ENCODE results near the gene NUB1.

Gene NUB1

GRCh38 chr7:151411551-151411950 lies 69.9 kb downstream of the NUB1 start:
- Histone ChIP-seq H3K4me3 (ENCODE audit: low read length) (no peak overlapping the region), H3K9me3 (ENCODE audit: control insufficient read depth, low read depth, low read length) (no peaks in the 10 kb centered on the region), H3K9ac (ENCODE audit: low read length) (no peak overlapping the region), H3K36me3 (ENCODE audit: control insufficient read depth, low read depth, low read length) (no peaks in the 10 kb centered on the region), H3K4me1 (ENCODE audit: control insufficient read depth, low read depth, low read length) (peaks cover 25% of the 10 kb centered on the region), H3K27me3 (ENCODE audit: control insufficient read depth, insufficient read depth, low read length) (peaks cover 40% of the 10 kb centered on the region), H3K27ac (ENCODE audit: low read length) (no peak overlapping the region)

DNA sequence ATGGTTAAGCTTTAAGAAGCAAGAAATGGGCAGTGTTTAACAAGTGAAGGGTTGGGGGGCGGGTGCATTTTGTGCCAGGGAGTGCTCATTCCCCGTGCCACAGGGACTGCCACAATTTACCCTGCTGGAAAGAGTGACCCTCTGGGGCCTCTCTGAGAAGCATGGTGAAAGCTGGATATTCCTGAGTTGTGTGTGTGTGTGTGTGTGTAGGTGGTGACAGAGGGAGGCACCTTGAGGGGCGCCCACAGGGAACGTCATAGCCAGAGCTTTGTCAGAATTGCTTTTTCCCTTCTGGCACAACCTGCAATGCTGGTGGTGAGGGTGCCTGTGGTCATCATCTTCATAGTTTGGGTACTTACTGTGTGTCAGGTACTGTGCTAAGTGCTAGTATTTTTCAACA lies 70.7 kb downstream of the NUB1 start:
- Histone ChIP-seq H3K27ac (ENCODE audit: low read length) (no peak overlapping the region), H3K9me3 (ENCODE audit: control insufficient read depth, low read depth, low read length) (no peaks in the 10 kb centered on the region), H3K4me1 (ENCODE audit: control insufficient read depth, low read depth, low read length) (peaks cover 28% of the 10 kb centered on the region), H3K9ac (ENCODE audit: low read length) (no peak overlapping the region), H3K4me3 (ENCODE audit: low read length) (no peak overlapping the region), H3K36me3 (ENCODE audit: control insufficient read depth, low read depth, low read length) (no peaks in the 10 kb centered on the region), H3K27me3 (ENCODE audit: control insufficient read depth, insufficient read depth, low read length) (peaks cover 40% of the 10 kb centered on the region)

- Histone ChIP-seq H3K9me3 (ENCODE audit: control insufficient read depth, low read depth, low read length) (no peaks in the 10 kb centered on the region), H3K36me3 (ENCODE audit: control insufficient read depth, low read depth, low read length) (no peaks in the 10 kb centered on the region), H3K9ac (ENCODE audit: low read length) (no peak overlapping the region), H3K4me3 (ENCODE audit: low read length) (no peak overlapping the region), H3K27me3 (ENCODE audit: control insufficient read depth, insufficient read depth, low read length) (peaks cover 40% of the 10 kb centered on the region), H3K4me1 (ENCODE audit: control insufficient read depth, low read depth, low read length) (peaks cover 28% of the 10 kb centered on the region), H3K27ac (ENCODE audit: low read length) (no peak overlapping the region)
Observed at GRCh38 chr7:151413241-151413640, 71.6 kb downstream of the NUB1 start.

GRCh38 chr7:151415375-151416105 lies 73.9 kb downstream of the NUB1 start:
- Histone ChIP-seq H3K27ac (ENCODE audit: low read length) (no peak overlapping the region), H3K9me3 (ENCODE audit: control insufficient read depth, low read depth, low read length) (no peaks in the 10 kb centered on the region), H3K27me3 (ENCODE audit: control insufficient read depth, insufficient read depth, low read length) (peaks cover 40% of the 10 kb centered on the region), H3K36me3 (ENCODE audit: control insufficient read depth, low read depth, low read length) (no peaks in the 10 kb centered on the region), H3K9ac (ENCODE audit: low read length) (no peak overlapping the region), H3K4me1 (ENCODE audit: control insufficient read depth, low read depth, low read length) (peaks cover 22% of the 10 kb centered on the region), H3K4me3 (ENCODE audit: low read length) (no peak overlapping the region)

DNA sequence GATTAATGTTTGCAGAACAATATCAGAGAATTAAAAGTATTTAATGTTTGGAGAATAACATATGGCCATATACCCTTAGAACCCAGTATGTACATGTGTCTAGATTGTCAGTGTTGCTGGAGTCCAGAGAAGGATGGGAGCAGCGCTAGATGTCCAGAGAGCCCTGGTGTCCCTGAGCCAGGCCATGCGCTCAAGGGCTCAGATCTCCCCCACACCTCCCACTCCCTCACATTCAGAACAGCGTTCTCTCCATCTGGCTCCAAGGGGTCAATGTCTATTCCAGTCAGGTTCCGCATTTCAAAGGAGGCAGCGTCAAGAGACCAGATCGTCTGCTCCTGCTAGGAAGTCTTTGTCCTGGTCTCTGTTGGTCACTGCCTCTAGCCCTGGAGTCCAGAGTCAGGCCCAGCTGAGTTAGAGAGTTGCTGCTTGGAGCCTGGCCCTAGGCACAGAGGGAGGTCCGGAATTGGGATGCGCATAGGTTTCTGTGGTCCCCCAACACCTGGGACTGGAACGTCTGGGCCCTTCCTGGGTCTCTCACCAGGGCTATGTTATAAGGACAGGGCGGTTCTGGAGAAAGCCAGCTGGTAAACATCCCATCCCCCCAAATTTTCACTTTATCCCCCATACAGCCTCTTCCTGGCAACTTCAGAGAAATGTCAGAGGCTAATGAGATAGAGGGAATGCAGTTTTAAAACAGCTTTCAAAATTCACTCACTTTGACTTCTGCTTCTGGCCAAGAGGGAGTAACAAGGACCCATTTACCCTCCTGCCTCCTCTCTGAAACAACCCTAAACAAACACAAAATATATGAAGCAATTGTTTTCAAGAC lies 74.7 kb downstream of the NUB1 start:
- H3K4me1 ChIP-seq (ENCODE audit: control insufficient read depth, low read depth, low read length), result peaks cover 15% of the 10 kb centered on the region
- peaks cover 32% of the 10 kb centered on the region for H3K27me3 ChIP-seq (ENCODE audit: control insufficient read depth, insufficient read depth, low read length)
- H3K9me3 ChIP-seq (ENCODE audit: control insufficient read depth, low read depth, low read length), result no peaks in the 10 kb centered on the region
- H3K27ac ChIP-seq (ENCODE audit: low read length), result no peak overlapping the region
- H3K4me3 ChIP-seq (ENCODE audit: low read length), result no peak overlapping the region
- H3K9ac ChIP-seq (ENCODE audit: low read length), result no peak overlapping the region
- H3K36me3 ChIP-seq (ENCODE audit: control insufficient read depth, low read depth, low read length), result no peaks in the 10 kb centered on the region

DNA sequence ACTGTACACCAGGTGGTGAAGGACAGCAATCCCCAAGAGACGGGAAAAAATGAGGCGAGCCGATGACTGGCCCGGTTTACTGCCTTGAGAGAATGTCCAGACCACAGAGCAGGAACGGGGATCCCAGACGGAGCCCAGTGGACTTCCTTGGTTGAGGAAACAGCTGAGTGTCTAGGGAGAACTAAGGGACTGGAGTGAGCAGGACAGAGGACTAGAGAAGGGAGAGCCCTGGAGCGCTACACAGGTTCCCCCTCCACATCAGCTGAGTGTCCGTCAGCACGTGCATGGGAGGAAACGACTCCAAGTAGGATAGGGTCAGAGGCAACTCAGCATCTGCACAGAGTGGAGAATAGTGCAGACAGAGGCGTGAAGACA lies 75.3 kb downstream of the NUB1 start:
- no peak overlapping the region for H3K9ac ChIP-seq (ENCODE audit: low read length)

GRCh38 chr7:151420144-151420543 lies 78.5 kb downstream of the NUB1 start:
- peaks cover 9% of the 10 kb centered on the region for H3K4me1 ChIP-seq (ENCODE audit: control insufficient read depth, low read depth, low read length)
- H3K9me3 ChIP-seq (ENCODE audit: control insufficient read depth, low read depth, low read length), result no peaks in the 10 kb centered on the region

More for the DNA sequence above, 75.3 kb downstream of the NUB1 start:
- peaks cover 26% of the 10 kb centered on the region for H3K27me3 ChIP-seq (ENCODE audit: control insufficient read depth, insufficient read depth, low read length)
- peaks cover 9% of the 10 kb centered on the region for H3K4me1 ChIP-seq (ENCODE audit: control insufficient read depth, low read depth, low read length)
- H3K9me3 ChIP-seq (ENCODE audit: control insufficient read depth, low read depth, low read length), result no peaks in the 10 kb centered on the region
- no peaks in the 10 kb centered on the region for H3K36me3 ChIP-seq (ENCODE audit: control insufficient read depth, low read depth, low read length)
- H3K27ac ChIP-seq (ENCODE audit: low read length), result no peak overlapping the region
- no peak overlapping the region for H3K4me3 ChIP-seq (ENCODE audit: low read length)

GRCh38 chr7:151422212-151422611 lies 80.6 kb downstream of the NUB1 start:
- H3K9ac ChIP-seq (ENCODE audit: low read length), result no peak overlapping the region
- no peaks in the 10 kb centered on the region for H3K36me3 ChIP-seq (ENCODE audit: control insufficient read depth, low read depth, low read length)
- no peaks in the 10 kb centered on the region for H3K4me1 ChIP-seq (ENCODE audit: control insufficient read depth, low read depth, low read length)
- H3K27me3 ChIP-seq (ENCODE audit: control insufficient read depth, insufficient read depth, low read length), result no peaks in the 10 kb centered on the region
- H3K4me3 ChIP-seq (ENCODE audit: low read length), result no peak overlapping the region
- H3K27ac ChIP-seq (ENCODE audit: low read length), result no peak overlapping the region
- no peaks in the 10 kb centered on the region for H3K9me3 ChIP-seq (ENCODE audit: control insufficient read depth, low read depth, low read length)

More at GRCh38 chr7:151420144-151420543, 78.5 kb downstream of the NUB1 start:
- no peaks in the 10 kb centered on the region for H3K36me3 ChIP-seq (ENCODE audit: control insufficient read depth, low read depth, low read length)
- no peak overlapping the region for H3K27ac ChIP-seq (ENCODE audit: low read length)
- H3K4me3 ChIP-seq (ENCODE audit: low read length), result no peak overlapping the region
- no peak overlapping the region for H3K9ac ChIP-seq (ENCODE audit: low read length)
- H3K27me3 ChIP-seq (ENCODE audit: control insufficient read depth, insufficient read depth, low read length), result peaks cover 10% of the 10 kb centered on the region

DNA sequence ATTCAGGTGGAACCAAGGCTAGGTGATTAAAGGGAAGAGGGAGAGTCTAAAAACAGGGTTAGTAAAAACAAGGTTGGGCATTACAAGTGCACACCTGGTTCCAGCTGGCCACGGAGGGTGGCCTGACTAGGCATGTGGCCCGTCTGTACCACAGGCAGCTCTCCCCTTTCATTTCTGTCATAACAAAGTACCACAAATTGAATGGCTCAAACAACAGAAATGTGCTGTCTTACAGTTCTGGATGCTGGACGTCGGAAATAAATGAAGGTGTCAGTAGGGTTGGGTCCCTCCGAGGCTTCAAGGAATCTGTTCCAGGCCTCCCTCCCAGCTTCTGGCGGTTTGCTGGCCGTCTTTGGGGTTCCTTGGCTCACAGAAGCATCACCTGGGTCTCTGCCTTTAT lies 81.6 kb downstream of the NUB1 start:
- H3K36me3 ChIP-seq (ENCODE audit: control insufficient read depth, low read depth, low read length), result no peaks in the 10 kb centered on the region
- H3K4me1 ChIP-seq (ENCODE audit: control insufficient read depth, low read depth, low read length), result peaks cover under 1% of the 10 kb centered on the region
- H3K4me3 ChIP-seq (ENCODE audit: low read length), result no peak overlapping the region
- H3K27me3 ChIP-seq (ENCODE audit: control insufficient read depth, insufficient read depth, low read length), result no peaks in the 10 kb centered on the region
- no peak overlapping the region for H3K9ac ChIP-seq (ENCODE audit: low read length)
- no peaks in the 10 kb centered on the region for H3K9me3 ChIP-seq (ENCODE audit: control insufficient read depth, low read depth, low read length)
- no peak overlapping the region for H3K27ac ChIP-seq (ENCODE audit: low read length)

DNA sequence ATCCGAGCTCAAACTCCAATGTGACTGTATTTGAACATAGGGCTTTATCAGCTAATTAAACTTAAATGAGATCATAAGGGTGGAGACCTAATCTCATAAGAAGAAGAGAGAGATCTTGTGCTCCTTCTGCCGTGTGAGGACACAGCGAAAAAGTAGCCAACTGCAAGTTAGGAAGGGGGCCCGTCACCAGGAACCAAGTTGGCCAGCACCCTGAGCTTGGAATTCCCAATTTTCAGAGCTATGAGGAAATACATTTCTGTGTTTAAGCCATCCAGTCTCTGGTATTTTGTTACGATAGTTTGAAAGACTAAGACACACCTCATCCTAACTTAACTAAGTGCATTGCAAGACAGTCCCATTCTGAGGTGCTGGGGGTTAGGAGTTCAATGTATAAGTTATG lies 82.3 kb downstream of the NUB1 start:
- peaks cover 7% of the 10 kb centered on the region for H3K4me1 ChIP-seq (ENCODE audit: control insufficient read depth, low read depth, low read length)
- H3K9me3 ChIP-seq (ENCODE audit: control insufficient read depth, low read depth, low read length), result no peaks in the 10 kb centered on the region
- H3K4me3 ChIP-seq (ENCODE audit: low read length), result no peak overlapping the region
- H3K27me3 ChIP-seq (ENCODE audit: control insufficient read depth, insufficient read depth, low read length), result no peaks in the 10 kb centered on the region
- H3K27ac ChIP-seq (ENCODE audit: low read length), result no peak overlapping the region
- H3K36me3 ChIP-seq (ENCODE audit: control insufficient read depth, low read depth, low read length), result no peaks in the 10 kb centered on the region
- H3K9ac ChIP-seq (ENCODE audit: low read length), result no peak overlapping the region

DNA sequence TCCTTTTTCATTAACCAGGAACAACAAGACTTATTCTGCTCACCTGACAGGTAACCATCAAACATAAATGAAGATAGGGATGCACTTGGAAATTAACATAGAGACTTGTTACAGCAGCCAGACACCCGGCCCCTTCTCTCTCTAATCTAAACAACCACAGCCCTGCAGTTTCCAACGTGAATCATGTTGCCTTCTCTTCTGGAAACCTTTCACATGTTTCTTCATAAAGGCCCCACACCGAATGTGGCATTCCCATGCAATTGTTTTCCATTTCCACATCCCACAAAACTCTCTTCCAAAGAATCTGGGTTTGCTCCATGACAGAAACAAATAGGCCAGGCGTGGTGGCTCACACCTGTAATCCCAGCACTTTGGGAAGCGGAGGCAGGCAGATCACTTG lies 83.2 kb downstream of the NUB1 start:
- Histone ChIP-seq H3K27ac (ENCODE audit: low read length) (no peak overlapping the region), H3K9me3 (ENCODE audit: control insufficient read depth, low read depth, low read length) (no peaks in the 10 kb centered on the region), H3K27me3 (ENCODE audit: control insufficient read depth, insufficient read depth, low read length) (no peaks in the 10 kb centered on the region), H3K4me1 (ENCODE audit: control insufficient read depth, low read depth, low read length) (peaks cover 15% of the 10 kb centered on the region), H3K9ac (ENCODE audit: low read length) (no peak overlapping the region), H3K4me3 (ENCODE audit: low read length) (no peak overlapping the region), H3K36me3 (ENCODE audit: control insufficient read depth, low read depth, low read length) (no peaks in the 10 kb centered on the region)
